ENCODE results near the gene THOC6.

DNA sequence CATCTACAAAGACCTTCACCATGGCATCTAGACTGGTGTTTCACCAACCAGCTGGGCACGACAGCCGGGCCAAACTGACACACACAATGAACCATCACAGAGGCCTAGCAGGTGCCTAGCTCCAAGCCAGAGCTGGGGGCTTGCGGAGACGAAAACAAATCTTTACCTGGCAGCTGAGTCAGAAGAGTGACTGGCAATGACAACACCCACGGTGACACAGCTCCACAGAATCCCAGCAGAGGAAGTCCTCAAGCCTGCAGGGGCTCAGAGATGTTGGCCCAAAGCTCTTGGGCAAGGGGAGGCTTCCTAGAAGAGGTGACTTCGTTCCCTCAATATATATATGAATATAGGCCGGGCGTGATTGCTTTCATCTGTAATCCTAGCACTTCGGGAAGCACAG, 27.7 kb downstream of the THOC6 start:
- no peak for TF ChIP-seq POU6F1 (CRISPR knock-in tag; IDR thresholded peaks at IDR 0.05; ENCODE audit: borderline replicate concordance, low read depth)
- no peak for TF ChIP-seq CREB5 (CRISPR knock-in tag; IDR thresholded peaks at IDR 0.05; ENCODE audit: low read depth)
- no peak for TF ChIP-seq ARNTL (CRISPR knock-in tag; IDR thresholded peaks at IDR 0.05; ENCODE audit: borderline replicate concordance, low read depth)
- no peak for TF ChIP-seq ZFP3 (CRISPR knock-in tag; IDR thresholded peaks at IDR 0.05)
- TF ChIP-seq ESRRG (CRISPR knock-in tag; IDR thresholded peaks at IDR 0.05), result no peak
- TF ChIP-seq SNAI2 (CRISPR knock-in tag; IDR thresholded peaks at IDR 0.05), result no peak
- TF ChIP-seq OSR1 (CRISPR knock-in tag; IDR thresholded peaks at IDR 0.05), result no peak
- TF ChIP-seq TCF4 (CRISPR knock-in tag; IDR thresholded peaks at IDR 0.05; ENCODE audit: borderline replicate concordance), result no peak
- TF ChIP-seq, protein P1, sequence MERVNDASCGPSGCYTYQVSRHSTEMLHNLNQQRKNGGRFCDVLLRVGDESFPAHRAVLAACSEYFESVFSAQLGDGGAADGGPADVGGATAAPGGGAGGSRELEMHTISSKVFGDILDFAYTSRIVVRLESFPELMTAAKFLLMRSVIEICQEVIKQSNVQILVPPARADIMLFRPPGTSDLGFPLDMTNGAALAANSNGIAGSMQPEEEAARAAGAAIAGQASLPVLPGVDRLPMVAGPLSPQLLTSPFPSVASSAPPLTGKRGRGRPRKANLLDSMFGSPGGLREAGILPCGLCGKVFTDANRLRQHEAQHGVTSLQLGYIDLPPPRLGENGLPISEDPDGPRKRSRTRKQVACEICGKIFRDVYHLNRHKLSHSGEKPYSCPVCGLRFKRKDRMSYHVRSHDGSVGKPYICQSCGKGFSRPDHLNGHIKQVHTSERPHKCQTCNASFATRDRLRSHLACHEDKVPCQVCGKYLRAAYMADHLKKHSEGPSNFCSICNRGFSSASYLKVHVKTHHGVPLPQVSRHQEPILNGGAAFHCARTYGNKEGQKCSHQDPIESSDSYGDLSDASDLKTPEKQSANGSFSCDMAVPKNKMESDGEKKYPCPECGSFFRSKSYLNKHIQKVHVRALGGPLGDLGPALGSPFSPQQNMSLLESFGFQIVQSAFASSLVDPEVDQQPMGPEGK (CRISPR knock-in tag; IDR thresholded peaks at IDR 0.05; ENCODE audit: borderline replicate concordance), result no peak
- no peak for TF ChIP-seq BACH2 (CRISPR knock-in tag; IDR thresholded peaks at IDR 0.05; ENCODE audit: borderline replicate concordance)
- TF ChIP-seq GLIS3 (CRISPR knock-in tag; IDR thresholded peaks at IDR 0.05), result no peak
- no peak for TF ChIP-seq RARB (CRISPR knock-in tag; IDR thresholded peaks at IDR 0.05)
- no peak for TF ChIP-seq CSDC2 (CRISPR knock-in tag; IDR thresholded peaks at IDR 0.05)
